CD4-positive, alpha-beta T cell treated with Interleukin-4 for 4 hours (primary cell): ENCODE measurements around the gene PAK2.
A peak's percentile ranks its signal among the peaks of the same experiment; 100 is the strongest.
"Not testable (repeated sequence)": the region's sequence is repeated elsewhere in the genome, so short reads cannot be mapped to it uniquely, and the experiment has no call there.

Experiments
- DNase-seq: peaks from one replicate; pipeline ENCODE4 v3.0.0-alpha.2; 2020

PAK2 gene

DNA sequence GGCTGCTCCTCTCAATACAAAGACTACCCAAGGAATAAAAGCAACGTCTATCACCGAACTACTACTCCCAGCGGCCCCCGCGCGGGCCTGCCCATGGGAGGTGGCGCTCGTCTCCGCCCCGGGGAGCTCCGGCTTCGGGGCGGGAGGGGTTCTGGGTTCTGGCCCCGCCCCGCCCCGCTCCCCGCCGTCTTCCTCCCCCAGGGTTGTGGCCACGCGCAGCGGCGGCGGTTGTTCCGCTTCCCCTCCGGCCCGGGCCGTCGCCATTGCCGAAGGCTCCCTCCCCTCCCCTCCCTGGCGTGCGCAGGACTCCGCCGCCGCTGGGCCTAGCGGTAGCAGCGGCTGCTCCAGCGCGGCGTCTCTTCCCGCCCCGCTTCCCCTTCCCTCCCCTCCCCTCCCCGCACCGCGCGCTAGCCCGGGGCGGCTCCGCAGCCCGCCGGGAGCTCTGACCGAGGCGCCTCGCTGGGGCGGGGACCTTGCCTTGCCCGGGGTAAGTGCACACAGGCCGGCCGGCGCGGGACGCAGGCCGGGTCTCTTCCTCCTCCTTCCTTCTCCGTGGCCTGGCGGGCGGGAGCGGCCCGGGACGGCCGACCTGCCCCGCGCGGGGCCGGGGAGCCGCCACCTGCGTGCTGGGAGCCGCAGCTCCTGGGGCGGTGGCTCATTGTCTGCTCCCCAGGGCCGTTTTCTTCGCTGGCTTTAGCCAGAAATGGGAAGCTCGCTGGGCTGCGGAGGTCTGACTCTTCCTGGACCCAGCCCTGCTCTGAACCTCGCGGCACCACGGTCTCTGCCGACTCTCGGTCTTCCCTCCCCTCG is at the start of gene PAK2:
Gene PAK2, plus strand, starts transcription at position 187 of the 810 bp plus-strand sequence. CDS start 42,790 bp downstream, outside the sequence.
- DNase-seq, result peak; percentile 89

DNA sequence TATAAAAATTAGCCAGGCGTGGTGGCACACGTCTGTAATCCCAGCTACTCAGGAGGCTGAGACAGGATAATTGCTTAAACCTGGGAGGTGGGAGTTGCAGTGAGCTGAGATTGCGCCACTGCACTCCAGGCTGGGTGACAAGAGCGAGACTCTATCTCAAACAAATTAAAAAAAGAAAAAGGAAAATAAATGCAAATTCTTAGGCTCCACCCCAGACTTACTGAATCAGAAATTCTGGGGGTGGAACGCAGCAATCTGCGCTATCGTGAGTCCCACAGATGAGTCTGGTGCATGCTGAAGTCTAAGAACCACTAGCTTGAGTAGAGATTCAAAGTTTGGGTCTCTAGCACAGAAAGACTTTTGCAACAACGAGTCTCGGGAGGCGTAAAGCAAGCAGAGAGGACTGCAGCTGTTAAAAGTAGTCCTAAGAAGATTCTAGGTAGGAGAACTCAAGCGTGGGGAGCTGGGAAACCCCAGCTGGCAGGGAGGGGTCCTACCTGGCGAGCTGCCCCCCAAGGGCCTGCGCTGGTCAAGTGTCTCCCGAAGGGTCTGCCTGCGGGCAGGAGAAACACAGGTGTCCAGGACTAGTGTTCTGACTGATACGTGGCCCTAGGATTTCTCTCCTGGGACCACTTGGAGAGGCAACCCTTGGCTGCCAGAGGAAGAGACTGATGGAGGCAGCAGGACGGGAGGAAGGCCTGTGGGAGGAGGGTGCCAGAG is 49.6 kb upstream of the PAK2 start:
- no peak for DNase-seq

DNA sequence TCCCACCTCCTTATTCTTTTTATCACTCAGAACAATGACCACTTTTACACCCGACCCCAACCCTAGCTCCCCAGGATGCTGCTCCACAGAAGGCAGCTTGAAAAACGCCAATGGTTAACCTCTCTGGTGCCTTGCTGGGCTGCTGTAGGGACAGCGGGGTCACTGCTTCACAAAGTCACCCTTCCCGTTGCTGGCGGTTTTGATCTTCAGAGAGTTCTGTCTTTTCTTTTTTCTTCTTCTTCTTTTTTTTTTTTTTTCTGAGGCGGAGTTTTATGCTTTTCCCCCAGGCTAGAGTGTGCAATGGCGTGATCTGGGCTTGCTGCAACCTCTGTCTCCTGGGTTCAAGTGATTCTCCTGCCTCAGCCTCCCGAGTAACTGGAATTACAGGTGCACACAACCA is 48.3 kb upstream of the PAK2 start:
- no peak for DNase-seq

DNA sequence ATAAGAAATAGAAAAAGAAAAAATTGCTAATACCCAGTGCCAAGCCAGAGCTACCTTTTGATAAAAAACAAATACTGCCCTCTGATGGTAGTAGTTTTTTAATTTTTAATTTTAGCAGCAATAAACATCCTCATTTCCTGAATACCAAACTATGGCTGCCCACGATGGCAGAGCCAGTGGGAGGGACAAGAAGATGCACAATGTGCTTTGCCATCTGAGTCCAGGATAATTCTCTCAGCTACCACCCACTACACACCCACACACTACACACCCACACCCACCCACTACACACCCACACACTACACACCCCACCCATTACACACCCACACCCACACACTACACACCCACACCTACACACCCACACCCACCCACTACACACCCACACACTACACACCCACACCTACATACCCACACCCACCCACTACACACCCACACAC is 45.4 kb upstream of the PAK2 start:
- peak; percentile 41 for DNase-seq

DNA sequence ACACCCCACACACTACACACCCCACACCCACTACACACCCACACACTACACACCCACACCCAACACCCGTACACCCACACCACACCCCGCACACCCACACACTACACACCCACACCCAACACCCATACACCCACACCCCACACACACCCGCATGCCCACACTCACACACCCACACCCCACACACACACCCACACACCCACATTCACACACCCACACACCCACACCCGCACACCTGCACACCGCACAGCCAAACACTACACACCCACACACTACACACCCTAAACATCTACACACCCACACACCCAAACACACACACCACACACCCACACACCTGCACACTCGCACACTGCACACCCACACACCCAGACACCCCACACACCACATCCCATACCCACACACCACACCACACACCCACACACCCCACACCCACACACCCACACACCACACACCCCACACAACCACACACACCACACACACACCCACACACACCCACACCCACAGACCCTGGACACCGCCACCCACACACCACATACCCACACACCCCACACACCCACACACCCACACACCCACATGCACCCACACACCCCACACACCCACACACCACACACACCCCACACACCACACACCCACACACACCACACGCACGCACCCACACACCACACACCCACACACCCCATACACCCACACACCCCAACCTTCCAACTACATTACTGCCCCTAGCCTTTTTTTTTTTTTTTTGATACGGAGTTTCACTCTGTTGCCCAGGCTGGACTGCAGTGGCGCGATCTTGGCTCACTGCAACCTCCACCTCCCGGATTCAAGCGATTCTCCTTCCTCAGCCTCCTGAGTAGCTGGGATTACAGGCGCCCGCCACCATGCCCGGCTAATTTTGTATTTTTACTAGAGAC is 44.5 kb upstream of the PAK2 start:
- no peak for DNase-seq

DNA sequence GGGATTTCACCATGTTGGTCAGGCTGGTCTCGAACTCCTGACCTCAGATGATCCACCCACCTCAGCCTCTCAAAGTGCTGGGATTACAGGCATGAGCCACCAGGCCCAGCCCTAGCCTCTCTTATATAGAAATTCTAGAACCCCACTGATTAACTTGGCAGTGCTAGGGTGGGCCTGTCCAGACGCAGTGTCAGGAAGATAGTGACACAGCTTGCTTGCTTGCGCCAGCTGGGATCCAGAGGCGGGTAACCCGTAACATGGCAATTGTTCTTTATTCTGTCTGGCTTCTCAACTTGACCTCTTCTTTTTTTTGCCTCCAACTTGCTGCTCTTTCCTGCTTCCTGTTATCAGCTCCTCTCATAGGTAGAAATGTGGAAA is 43.8 kb upstream of the PAK2 start:
- no peak for DNase-seq

DNA sequence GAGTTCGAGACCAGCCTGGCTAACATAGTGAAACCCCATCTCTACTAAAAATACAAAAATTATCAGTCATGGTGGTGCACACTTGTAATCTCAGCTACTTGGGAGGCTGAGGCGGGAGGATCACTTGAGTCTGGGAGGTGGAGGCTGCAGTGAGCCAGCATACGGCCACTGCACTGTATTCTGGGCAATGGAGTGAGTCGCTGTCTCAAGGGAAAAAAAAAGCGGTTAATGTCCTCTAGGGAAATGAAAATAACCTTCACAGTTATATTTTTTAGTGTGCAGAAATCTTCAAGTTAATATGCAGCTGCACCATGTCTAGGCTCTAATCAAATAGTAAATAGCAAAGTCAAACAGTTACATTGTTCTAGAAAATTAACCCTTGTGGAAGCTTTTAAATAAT is 42.4 kb upstream of the PAK2 start:
- no peak for DNase-seq

DNA sequence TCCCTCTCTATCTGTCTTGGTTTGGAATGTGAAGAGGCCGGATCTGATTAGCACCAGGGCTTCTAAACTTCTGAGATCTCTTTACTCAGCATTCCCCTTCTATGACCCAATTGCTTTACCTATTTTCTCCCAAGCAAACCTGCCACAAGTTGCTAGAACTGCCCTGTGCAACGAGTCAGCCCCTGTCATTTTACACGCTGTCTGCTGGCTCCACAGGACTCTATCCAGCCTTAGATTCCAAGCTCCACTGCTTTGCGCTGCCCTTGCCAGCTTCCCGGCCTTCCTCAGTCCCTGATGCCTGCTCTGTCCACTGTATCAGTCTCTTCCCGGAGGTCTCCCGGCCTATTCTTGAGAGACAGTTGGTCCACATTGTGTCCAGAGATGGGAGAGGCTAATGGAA is 39.9 kb upstream of the PAK2 start:
- no peak for DNase-seq

DNA sequence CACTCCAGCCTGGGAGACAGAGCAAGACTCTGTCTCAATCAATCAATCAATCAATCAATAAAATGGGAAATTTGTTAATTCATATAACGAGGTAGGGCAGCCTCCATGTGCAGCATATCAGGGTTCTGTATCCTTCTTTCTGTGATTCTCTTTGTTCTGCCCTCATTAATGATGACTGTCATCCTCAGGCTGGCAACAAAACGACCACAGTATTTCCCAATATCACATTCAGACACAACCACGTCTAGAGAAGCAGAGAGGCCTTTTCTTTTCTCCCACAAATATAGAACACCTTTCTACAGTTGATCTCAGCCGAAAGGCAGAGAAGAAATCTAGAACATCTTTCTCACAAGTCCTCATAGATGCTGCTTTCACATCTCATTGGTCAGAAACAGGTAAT is 38.9 kb upstream of the PAK2 start:
- DNase-seq, result no peak

DNA sequence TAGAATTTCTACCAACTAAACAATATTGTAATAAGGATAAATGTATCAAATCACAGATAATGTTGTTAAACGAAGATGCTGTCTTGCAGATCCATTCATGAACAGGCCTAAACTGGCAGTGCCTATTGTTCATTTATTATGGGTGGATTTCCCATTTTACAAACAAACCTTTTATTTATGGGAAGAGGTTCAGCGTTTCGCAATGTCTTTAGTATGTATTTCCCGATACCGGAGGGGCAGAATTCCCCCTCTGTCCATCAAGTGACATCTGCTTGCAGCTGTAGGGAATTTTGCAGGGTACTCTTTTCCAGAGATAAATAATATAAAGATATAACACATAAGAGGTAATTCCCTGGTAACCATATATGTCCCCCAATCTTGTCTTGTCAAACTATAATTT is 33.3 kb upstream of the PAK2 start:
- DNase-seq, result no peak

DNA sequence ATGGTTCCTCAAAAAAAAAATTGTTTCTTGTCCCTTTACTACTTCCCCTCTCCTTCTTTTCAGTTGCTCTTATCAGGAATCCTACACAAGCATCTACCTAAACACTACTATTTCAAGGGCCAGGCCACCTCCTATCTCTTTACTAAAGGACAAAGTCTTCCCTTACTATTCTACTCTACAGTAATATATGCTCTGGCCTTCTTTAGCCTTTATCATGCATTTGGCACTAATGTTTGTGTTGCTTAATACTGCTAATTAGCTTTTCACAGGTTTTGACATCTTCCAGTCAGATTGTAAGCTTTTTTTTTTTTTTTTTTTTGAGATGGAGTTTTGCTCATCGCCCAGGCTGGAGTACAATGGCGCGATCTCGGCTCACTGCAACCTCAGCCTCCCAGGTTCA is 32.9 kb upstream of the PAK2 start:
- DNase-seq, result no peak

DNA sequence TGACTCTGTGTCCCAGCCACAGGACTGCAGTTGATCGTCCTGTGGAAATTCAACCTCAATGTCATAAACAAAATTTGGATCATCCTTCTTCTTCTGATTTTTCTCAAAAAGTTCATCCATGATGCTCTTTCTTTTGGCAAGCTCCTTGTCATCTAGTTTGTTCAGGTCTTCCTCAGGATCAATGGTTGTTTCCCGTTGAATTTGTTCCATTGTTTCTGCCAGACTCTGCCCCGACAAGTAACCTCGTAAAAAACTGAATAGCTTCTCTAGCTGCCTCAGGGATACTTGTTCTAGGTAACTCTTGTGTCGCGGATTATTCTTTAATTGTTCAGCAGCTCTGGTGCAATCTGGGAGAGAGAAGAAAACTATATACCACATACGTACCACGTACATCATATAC is 32.1 kb upstream of the PAK2 start:
- no peak for DNase-seq

DNA sequence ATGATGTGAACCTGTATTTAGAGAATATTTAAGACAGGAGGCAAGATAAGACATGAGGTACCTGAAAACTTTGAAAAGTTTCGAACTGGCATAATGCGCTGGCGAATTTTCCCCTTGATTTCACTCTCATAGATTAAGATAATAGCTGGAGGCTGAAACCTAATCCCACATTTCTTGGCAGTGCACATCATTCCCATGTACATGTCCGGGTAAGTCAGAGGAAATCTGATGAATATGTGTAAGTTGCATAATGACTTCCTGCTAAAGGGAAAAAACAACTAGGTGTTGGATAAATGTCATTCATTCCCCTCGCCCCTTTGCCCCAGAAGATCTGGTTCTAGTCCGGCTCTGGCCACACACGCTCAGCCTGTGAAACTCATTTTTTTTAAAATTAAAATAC is 31.2 kb upstream of the PAK2 start:
- DNase-seq, result no peak

DNA sequence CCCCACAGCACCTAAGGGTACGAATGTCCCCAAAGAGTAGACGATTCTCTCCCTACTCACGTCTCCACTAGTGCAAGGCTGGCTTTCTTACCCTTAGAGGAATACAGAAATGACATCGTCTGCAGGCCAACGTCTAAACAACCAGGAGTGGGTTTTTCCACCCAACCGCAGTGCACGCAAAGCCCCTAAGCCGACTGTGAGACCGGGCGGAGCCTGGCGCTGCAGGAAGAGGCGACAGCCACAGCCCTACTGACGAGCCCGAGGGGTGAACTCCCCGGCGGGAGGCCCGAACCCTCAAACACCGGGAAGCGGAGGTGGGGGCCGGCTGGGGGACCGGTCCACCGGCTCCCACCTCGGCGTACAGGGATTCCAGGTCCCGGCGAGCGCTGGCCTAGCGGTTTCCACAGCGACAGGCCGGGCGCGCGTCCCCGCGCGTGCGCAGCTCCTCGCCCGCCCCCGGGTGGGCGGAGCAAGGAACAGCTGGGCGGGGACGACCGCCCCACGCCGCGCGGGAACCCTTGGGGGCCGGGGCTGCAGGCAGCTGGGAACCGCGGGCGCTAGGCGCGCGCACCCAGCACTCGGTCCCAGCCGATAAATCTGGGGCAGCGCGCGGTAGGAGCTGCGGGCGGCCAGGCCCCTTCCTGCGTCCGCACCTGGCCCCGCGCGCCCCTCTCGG is 27.7 kb upstream of the PAK2 start, which contains the start of the genes CEP19 and PIGX:
Gene CEP19, minus strand, starts transcription at position 413 of the 676 bp plus-strand sequence. CDS start 3,593 bp downstream, outside the sequence.
Gene PIGX, plus strand, starts transcription at position 540 of the 676 bp plus-strand sequence.
- peak; percentile 94 for DNase-seq

DNA sequence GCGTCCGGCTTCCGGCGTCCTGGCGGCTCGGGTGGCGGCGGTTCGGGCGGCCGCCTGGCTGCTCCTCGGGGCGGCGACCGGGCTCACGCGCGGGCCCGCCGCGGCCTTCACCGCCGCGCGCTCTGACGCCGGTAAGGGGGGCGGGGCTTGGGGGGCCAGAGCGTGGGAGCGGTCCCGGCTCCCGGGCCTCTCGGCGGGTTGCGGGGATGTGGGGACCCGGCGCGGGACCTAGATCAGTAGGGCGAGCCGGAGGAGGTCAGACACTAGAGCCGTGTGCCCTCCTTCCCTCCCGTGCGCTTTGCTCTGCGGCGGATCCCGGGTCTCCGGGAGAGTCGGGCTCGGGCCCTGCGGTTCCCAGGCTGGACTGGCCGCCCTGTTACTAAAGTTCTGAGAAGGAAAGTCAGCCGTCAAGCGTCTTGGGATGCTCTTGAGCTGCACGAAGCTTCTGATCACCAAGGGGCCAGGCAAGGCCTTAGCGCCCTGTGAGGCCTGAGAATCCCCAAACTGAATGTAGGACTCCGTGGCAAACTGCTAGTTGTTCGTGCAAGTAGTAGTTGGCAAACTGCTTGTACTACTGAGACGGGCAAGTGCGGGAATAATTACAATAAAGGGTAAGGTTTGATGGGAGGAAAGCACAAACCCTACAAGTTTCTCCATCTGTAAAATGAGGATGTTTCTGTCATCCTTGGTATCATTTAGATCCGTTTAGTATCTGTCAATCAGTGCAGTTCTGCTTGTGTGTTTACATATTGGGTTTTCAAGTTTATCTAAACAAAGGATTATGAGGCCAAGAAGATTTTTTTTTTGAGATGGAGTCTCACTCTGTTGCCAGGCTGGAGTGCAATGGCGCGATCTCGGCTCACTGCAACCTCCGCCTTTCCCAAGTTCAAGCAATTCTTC is 26.9 kb upstream of the PAK2 start:
- DNase-seq, result peak; percentile 53

DNA sequence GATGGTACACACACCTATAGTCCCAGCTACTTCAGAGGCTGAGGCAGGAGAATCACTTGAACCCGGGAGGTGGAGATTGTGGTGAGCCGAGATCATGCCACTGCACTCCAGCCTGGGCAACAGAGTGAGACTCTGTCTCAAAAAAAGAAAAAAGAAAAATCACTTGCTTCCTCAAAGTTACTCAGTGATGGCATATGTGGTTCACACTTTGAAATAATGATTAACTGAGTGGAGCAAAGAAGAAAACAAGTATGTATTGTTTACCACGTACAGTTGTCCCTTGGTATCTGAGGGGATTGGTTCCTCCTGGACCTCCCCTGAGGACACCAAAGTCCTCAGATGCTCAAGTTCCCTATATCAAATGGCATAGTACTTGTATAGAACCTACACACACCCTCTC is 22.5 kb upstream of the PAK2 start:
- not testable (repeated sequence) for DNase-seq

DNA sequence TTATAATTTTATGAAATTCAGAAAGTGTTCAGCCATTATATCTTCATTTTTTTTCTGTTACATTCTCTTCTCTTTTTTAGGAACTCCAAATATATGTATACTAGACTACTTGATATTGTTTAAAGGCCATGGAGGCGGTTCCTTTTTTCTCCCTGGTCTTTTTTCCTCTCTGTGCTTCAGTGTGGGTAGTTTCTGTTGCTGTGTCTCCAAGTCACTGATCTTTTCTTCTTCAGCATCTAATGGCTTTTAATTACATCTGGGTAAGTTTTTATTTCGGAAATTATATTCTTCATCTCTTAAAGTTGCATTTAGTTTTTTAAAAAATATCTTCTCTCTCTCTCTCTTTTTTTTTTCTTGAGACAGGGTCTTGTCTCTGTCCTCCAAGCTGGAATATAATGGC is 18.6 kb upstream of the PAK2 start:
- DNase-seq, result no peak

DNA sequence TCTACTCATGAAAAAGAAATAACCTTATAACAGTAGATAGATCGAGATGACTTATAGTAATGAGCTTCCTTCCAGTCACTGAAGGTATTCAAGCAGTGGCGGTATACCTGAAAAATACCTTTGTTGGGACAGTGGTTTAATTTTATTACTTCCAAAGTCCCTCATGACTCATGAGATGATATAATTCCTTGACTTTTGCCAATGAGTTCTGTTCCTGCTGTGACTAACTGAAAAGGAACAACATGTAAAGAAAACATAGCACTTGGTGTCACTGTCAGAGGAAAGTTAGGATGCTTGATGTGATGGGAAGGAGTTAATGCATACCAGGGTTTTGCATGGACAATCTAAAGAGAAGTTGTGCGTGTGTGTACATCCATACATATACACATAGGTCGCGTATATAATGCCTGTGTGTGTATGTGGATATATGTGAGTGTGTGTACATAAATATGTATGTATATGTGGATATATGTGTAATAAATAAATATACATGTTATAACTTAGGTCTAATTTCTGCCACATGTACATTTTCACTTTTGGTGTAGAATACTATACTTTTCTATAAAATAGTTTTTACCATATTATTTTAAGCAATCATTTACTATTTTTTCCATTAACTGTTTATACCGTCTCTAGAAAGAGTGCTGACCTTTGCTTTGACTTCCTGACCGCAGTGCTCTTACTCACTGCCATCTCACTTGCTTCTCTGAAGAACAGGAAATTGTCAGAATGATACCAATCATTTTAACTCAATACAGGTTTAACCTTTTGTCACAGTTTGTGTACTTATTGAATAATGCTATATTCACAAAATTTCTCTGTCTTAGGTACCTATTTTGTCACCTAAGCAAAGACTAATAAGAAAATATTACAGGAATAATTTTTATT is 12.6 kb upstream of the PAK2 start:
- peak; percentile 71 for DNase-seq

DNA sequence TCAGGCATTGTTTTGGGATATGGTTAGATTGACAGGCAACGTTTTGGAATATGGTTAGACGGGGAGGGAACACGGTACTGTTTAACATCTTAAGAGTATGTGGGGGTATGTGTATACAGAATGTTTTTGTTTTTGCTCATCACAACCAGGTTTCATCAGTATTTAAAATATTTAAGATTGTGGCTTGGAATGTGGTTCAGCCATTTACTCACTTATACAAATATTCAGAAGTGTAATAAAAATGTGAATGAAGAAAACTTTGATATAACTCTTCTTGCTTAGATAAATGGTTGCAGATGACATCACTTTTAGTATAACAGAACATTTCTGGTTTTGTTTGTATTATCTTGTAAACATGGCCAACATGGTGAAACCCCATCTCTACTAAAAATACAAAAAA is 3.9 kb upstream of the PAK2 start:
- DNase-seq, result no peak

DNA sequence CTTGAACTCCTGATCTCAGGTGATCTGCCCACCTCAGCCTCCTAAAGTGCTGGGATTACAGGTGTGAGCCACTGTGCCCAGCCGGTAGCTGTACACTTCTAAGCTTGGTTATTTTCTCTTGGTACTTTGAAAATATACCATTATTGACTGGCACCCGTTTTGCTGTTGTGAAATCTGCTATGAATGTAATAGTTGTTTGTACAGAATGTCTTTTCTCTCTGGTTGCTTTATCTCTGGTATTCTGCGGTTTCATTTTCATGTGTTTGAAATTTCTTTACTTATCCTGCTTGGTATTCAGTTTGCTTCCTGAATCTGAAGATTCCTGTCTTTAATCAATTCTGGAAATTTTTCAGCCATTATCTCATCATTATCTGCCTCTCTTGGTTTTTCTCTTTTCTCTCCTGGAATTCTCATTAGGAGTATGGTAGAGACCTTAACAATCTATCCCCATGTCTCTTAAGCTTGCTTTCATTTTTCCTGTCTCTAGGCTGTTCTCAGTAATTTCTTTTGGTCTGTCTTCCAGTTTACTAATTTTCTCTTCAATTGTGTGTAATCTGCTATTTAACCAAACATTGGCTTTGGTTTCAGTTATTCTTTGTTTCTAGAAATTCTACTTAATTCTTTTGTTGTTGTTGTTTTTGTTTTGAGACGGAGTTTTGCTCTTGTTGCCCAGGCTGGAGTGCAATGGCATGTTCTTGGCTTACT is 2.8 kb upstream of the PAK2 start:
- DNase-seq, result no peak
